ENCODE measurements around the gene ACYP1.
"Not testable (repeated sequence)": the region's sequence is repeated elsewhere in the genome, so short reads cannot be mapped to it uniquely, and the experiment has no call there.

ACYP1 gene

DNA sequence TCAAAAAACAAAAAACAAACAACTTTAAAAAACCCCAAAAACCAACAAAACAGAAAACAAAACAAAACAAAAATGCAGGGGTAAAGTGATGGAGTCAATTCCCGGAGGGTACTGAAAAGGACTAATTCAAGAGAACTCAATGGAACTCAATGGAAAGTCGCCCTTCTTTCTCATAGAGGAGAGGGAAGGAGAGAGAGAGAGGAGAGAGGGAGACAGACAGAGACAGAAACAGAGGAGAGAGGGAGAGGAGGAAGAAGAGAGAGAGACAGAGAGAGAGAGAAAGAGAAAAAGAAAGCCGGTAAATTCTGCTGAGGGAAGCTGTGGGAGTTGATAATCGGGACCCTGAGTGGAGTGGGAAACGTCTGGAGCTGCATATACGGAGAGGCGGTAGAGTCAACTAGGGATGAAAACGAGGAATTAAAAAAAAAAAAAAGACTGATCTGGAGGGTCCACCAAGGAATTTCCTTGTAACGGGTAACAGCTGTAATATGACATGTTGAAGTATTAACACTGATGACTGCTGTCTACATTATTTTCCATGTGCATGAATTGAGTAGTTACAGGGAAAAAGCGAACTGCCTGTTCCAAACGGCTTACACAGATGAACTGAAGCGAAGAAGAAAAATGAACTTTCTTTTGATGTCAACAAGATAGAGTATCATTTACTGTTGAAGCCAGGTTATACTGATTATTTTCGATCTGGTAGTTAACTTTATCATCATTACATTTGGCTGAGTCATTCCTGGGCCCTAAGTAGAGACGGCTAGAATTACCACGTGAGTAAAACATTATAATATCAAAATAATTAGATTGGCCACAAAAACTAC is 4.7 kb upstream of the ACYP1 start:
- no peak for DNase-seq (ENCODE audit: low read depth in 3 of 3)

DNA sequence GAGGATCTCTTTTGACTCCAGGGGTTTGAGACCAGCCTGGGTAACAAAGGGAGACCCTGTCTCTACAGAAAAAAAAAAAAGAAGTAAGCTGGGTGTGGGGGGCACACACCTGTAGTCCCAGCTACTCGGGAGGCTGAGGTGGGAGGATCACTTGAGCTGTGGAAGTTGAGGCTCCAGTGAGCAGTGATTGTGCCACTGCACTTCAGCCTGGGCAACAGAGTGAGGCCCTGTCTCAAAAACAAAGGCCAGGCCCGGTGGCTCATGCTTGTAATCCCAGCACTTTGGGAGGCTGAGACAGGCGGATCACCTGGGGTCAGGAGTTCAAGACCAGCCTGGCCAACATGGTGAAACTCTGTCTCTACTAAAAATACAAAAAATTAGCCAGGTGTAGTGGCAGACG is 3.9 kb upstream of the ACYP1 start:
- DNase-seq (ENCODE audit: low read depth in 3 of 3) = not testable (repeated sequence)

- no peak for DNase-seq (ENCODE audit: low read depth in 3 of 3)
Observed at GRCh38 chr14:75067212-75067611, 3.4 kb upstream of the ACYP1 start.

DNA sequence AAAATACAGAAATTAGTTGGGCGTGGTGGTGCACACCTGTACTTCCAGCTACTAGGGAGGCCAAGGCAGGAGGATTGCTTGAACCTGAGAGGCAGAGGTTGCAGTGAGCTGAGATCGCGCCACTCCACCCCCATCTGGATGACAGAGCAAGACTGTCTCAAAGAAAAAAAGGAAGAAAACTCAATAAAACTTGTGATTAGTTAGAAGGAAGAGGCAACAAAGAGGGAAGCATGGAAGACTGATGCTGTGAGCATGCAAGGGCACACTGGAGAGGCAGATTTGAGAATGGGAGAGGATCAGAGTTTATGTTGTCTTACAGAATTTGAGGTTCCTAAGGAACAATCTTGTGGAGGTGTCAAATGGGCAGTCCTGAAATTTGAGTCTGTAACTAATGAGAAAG is 2.9 kb upstream of the ACYP1 start:
- no peak for DNase-seq (ENCODE audit: low read depth in 3 of 3)

GRCh38 chr14:75064205-75064567 is 362 bp upstream of the ACYP1 start:
- no peak for DNase-seq (ENCODE audit: low read depth in 3 of 3)

- DNase-seq (ENCODE audit: low read depth in 3 of 3) = no peak
Observed at GRCh38 chr14:75063013-75063412, 811 bp downstream of the ACYP1 start.

- no peak for DNase-seq (ENCODE audit: low read depth in 3 of 3)
Observed at GRCh38 chr14:75060420-75060819, 3.4 kb downstream of the ACYP1 start.

DNA sequence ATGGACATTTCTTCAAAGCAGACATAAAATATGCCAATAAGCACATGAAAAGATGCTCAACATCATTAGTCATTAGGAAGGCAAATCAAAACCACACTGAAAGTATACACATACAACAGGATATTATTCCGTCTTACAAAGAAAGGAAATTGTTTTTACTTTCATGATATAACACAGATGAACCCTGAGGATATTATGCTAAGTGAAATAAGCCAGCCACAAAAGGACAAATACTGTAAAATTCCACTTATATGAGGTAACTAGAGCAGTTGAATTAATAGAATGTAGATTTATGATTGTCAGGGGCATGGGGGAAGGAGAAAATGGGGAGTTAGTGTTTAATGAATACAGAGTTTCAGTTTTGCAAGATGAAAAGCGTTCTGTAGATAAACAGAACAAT is 4.2 kb downstream of the ACYP1 start:
- DNase-seq (ENCODE audit: low read depth in 3 of 3) = no peak

- no peak for DNase-seq (ENCODE audit: low read depth in 3 of 3)
Observed at GRCh38 chr14:75054421-75054820, 9.4 kb downstream of the ACYP1 start.

DNA sequence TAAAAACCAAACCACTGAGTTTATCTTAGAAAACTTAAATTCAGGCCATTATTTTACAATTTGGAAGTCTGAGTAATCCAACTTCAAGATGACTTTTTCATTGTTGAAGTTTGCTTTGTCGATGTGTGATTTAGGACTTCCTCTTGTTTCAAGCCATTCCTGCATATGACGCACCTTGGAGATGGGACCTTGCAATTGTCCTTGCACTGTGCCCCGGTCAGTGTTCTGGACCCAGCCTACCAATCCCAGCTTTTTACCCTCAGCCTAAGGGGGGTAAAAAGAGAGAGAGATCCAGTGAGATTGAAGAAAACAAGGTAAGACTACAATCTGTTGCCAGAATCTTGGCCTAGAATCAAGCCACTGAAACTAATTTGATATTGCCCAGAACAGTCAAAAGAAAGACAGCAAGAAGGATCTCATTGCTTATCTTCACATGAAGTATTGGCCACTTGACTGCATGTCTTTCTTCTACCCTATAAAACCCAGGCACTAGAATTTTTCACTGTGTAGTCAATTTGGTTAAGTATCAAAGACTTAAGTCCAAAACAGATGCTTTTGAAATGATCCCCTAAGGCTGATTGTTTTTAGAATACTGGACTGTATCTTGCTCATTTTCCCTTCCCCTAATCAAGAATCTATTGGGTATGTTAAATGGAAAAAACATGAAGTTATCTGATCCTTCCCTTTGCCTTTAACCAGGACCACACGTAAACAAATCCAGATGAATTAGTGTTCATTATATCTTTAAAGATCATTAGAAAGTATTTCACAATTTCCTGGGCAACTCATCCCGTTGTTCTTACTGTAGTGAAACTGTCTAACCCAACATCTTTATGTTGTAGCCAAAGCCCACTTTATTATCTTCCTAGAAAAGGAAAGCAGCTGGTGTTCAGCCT is 10.2 kb downstream of the ACYP1 start:
- no peak for DNase-seq (ENCODE audit: low read depth in 3 of 3)

DNA sequence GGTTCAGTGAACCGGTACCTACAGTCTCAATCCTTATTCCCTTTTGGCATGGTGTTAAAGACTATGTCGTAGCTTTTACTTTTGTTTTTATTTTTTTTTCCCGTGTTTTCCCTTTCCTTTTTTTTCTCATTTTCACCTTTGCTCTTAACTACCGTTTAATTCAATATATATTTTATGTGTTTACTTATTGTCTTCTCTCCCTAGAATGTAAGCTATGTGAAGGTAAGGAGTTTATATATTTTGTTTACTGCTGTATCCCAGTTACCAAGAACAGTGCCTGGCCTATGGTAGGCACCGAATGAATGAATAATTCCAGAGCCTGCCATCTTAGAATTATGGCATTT is 12.3 kb downstream of the ACYP1 start:
- no peak for DNase-seq (ENCODE audit: low read depth in 3 of 3)

GRCh38 chr14:75050852-75051555 is 12.8 kb downstream of the ACYP1 start, which contains the start of gene MLH3:
MLH3 (minus strand) TSS chr14:75051467; CDS start chr14:75049655, 1,812 bp downstream.
- peak; percentile 68 to 75 (median 72) for DNase-seq (ENCODE audit: low read depth in 3 of 3)

- DNase-seq (ENCODE audit: low read depth in 3 of 3) = no peak
Observed at GRCh38 chr14:75049731-75050201, 14.1 kb downstream of the ACYP1 start.

GRCh38 chr14:75049136-75049535 is 14.7 kb downstream of the ACYP1 start:
- no peak for DNase-seq (ENCODE audit: low read depth in 3 of 3)

DNA sequence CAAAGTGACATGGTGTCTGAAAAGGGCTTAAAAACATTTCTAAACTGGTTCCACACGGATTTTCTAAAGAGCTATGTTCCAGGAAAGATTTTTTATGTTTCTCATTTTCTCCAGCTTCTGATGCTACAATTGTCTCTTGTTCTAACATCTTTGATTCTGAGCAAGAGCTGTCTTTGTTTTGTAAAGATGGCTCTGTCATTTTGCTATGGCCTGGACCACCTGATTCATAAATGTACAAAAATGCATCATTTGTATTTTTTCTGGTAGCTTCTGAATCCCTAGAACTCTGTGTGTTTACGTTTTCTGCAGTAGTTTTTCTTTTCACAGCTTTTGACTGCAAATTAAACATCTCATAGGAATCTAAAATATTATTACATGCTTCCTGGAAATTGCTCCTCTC is 15.7 kb downstream of the ACYP1 start:
- DNase-seq (ENCODE audit: low read depth in 3 of 3) = no peak

- no peak for DNase-seq (ENCODE audit: low read depth in 3 of 3)
Observed at GRCh38 chr14:75047506-75047905, 16.3 kb downstream of the ACYP1 start.

DNA sequence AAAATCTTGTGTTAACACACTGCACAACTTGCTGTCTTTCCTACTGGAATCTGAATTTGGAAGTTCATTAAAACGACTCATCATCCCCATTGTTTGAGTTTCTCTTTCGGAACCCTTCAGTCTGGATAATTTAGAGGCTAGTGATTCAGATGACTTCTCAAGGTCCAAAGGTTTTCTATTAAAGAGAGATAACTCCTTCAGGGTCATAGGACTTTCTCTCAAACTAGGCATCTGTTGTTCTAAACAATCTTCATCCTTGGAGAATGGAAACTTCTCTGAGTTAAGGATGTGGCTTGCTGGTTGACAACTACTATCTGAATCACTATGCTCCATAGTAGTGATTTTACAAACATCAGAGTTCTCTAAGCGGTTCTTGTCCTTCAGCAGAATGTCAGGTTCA is 16.9 kb downstream of the ACYP1 start:
- no peak for DNase-seq (ENCODE audit: low read depth in 3 of 3)

GRCh38 chr14:75046275-75046674 is 17.5 kb downstream of the ACYP1 start:
- no peak for DNase-seq (ENCODE audit: low read depth in 3 of 3)

- no peak for DNase-seq (ENCODE audit: low read depth in 3 of 3)
Observed at GRCh38 chr14:75044752-75045151, 19.1 kb downstream of the ACYP1 start.

DNA sequence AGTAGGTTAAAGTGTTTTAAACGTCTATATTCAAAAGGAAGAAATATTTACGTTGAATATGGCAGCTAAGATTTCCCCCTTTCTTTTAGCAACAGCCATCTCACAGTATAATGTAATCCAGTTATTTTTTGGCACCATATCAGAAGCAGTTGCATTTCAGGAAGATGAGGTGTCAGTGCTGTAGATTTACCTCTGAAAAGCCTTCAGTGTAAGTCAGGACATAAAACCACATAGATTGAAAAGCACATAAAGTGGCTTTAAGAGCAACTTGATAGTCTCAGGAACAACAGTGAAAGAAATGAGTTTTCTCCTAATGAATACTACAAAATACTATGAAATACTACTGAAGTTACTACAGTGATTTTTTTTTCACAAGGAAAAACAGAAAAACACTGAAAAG is 19.5 kb downstream of the ACYP1 start:
- DNase-seq (ENCODE audit: low read depth in 3 of 3) = no peak

- no peak for DNase-seq (ENCODE audit: low read depth in 3 of 3)
Observed at GRCh38 chr14:75042035-75042434, 21.8 kb downstream of the ACYP1 start.

DNA sequence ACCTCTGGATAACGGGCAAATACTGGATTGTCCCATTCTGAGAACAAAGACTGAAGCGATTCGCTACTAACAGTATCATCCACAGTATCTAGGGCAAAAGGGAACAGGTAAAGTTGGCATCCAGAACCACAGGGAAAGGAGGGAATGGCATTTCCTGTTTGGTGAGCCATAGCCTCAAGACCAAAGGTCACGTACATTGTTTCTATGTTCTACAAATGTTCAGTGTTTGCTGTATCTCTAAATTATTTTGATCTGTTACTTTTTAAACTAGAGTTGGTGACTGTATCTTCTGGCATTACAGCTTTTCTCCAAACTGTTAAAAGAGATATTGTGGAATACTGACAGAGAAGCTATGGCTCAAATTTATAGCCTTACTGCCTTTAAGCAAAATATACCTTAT is 22.2 kb downstream of the ACYP1 start:
- DNase-seq (ENCODE audit: low read depth in 3 of 3) = no peak

Measured in stimulated activated CD4-positive, alpha-beta T cell treated with anti-CD3 and anti-CD28 coated beads, TNF-alpha, amount 100 ng/mL, for 4 hours (primary cell).